Posterior vena cava (tissue), 2 donors: ENCODE data around the gene PMS1. TPM values are rescaled to one million over a fixed set of nuclear protein-coding genes. Genes with fewer than 3 reads are reported as not detected.
"Not testable (repeated sequence)": the region's sequence is repeated elsewhere in the genome, so short reads cannot be mapped to it uniquely, and the experiment has no call there.

Source experiments
- DNase-seq: peaks from one replicate; pipeline ENCODE4 v3.0.0-alpha.2; 2020; ENCODE audit warnings: low spot score
- intact Hi-C, 2 donors: fragments of 100-400 bp; cut with DNase I; formaldehyde crosslinking; loops; one replicate each; pipeline versions ENCODE4 v1.14.1 to v1.14.2; 2022 to 2023
- total RNA-seq, 2 donors: library from RNA; stranded (reverse); fragmentation: NEBNext Ultra II Directional; extraction: Animal tissue kit (Norgen Biotek cat#: 25700); gene quantifications; one replicate each; pipeline ENCODE4 v1.2.1, GENCODE V29; 2021
- donor health status: DM: yes; HTN: yes; CAD: no.
- donor health status: DM: yes; HTN: yes; CAD: no.

PMS1 gene
- total RNA-seq, 2 donors from 2014 or later = 20.1 to 25.2 TPM

GRCh38 chr2:189799531-189799930 is 15.3 kb downstream of the PMS1 start:
- DNase-seq = no peak
- intact Hi-C loops = no loop called here

- intact Hi-C loops = no loop called here
- DNase-seq = no peak
These were observed 18.2 kb downstream of the PMS1 start for GRCh38 chr2:189802396-189802912.

- intact Hi-C loops = no loop called here
These were observed 19.2 kb downstream of the PMS1 start for GRCh38 chr2:189803431-189803830.

GRCh38 chr2:189818249-189819038 is 34.2 kb downstream of the PMS1 start:
- intact Hi-C loops = no loop called here
- no peak for DNase-seq

More at GRCh38 chr2:189803431-189803830, 19.2 kb downstream of the PMS1 start:
- DNase-seq = no peak

GRCh38 chr2:189819297-189819704 is 35.1 kb downstream of the PMS1 start:
- intact Hi-C loops = no loop called here

GRCh38 chr2:189821953-189822748 is 37.9 kb downstream of the PMS1 start:
- DNase-seq = no peak

More at GRCh38 chr2:189819297-189819704, 35.1 kb downstream of the PMS1 start:
- DNase-seq = no peak

GRCh38 chr2:189824694-189825396 is 40.6 kb downstream of the PMS1 start:
- intact Hi-C loops = no loop called here

More at GRCh38 chr2:189821953-189822748, 37.9 kb downstream of the PMS1 start:
- intact Hi-C loops = no loop called here

GRCh38 chr2:189826039-189826438 is 41.8 kb downstream of the PMS1 start:
- intact Hi-C loops = no loop called here
- no peak for DNase-seq

More at GRCh38 chr2:189824694-189825396, 40.6 kb downstream of the PMS1 start:
- DNase-seq = no peak

GRCh38 chr2:189829102-189829833 is 45.0 kb downstream of the PMS1 start:
- intact Hi-C loops = no loop called here
- DNase-seq = no peak

GRCh38 chr2:189830510-189830909 is 46.3 kb downstream of the PMS1 start:
- intact Hi-C loops = no loop called here
- DNase-seq = no peak

- intact Hi-C loops = no loop called here
- no peak for DNase-seq
These were observed 49.8 kb downstream of the PMS1 start for GRCh38 chr2:189834059-189834458.

GRCh38 chr2:189834642-189835041 is 50.4 kb downstream of the PMS1 start:
- DNase-seq, intact Hi-C loops: not testable (repeated sequence)

- no peak for DNase-seq
- intact Hi-C loops = no loop called here
These were observed 51.8 kb downstream of the PMS1 start for GRCh38 chr2:189835855-189836558.

- no peak for DNase-seq
- intact Hi-C loops = no loop called here
These were observed 52.4 kb downstream of the PMS1 start for GRCh38 chr2:189836644-189837043.

GRCh38 chr2:189837326-189837725 is 53.1 kb downstream of the PMS1 start:
- intact Hi-C loops = no loop called here
- DNase-seq = no peak

- intact Hi-C loops = no loop called here
- DNase-seq = no peak
These were observed 56.8 kb downstream of the PMS1 start for GRCh38 chr2:189841019-189841418.

GRCh38 chr2:189848276-189848675 is 64.0 kb downstream of the PMS1 start:
- no peak for DNase-seq
- intact Hi-C loops = no loop called here

- DNase-seq = no peak
- intact Hi-C loops = no loop called here
These were observed 65.3 kb downstream of the PMS1 start for GRCh38 chr2:189849550-189849949.
